Stimulated activated CD8-positive, alpha-beta memory T cell treated with anti-CD3 and anti-CD28 coated beads, Interleukin-7, amount 100 ng/mL, for 24 hours (primary cell): ENCODE measurements around the gene SPINK1.
"Not testable (repeated sequence)": the region's sequence is repeated elsewhere in the genome, so short reads cannot be mapped to it uniquely, and the experiment has no call there.

Experiments
- DNase-seq: peaks from one replicate; pipeline ENCODE4 v3.0.0-alpha.2; 2020; ENCODE audit warnings: low read depth

The SPINK1 gene

GRCh38 chr5:147831465-147831864 lies at the start of gene SPINK1:
Gene SPINK1 (minus strand): TSS chr5:147831671. CDS start chr5:147831577, 94 bp downstream.
- no peak for DNase-seq

GRCh38 chr5:147880487-147880886 lies 49.0 kb upstream of the SPINK1 start:
- DNase-seq: no peak

GRCh38 chr5:147879784-147880183 lies 48.3 kb upstream of the SPINK1 start:
- no peak for DNase-seq

- DNase-seq: no peak
These were observed 46.7 kb upstream of the SPINK1 start, which contains the start of gene SCGB3A2 for GRCh38 chr5:147878066-147878759. Gene SCGB3A2 (plus strand): TSS chr5:147878711. CDS start chr5:147878804, 93 bp downstream.

- DNase-seq: no peak
These were observed 45.2 kb upstream of the SPINK1 start for GRCh38 chr5:147876626-147877025.

- DNase-seq: no peak
These were observed 44.7 kb upstream of the SPINK1 start for GRCh38 chr5:147876141-147876540.

GRCh38 chr5:147874910-147875367 lies 43.5 kb upstream of the SPINK1 start:
- DNase-seq: no peak

GRCh38 chr5:147874118-147874875 lies 42.8 kb upstream of the SPINK1 start:
- DNase-seq: not testable (repeated sequence)

GRCh38 chr5:147872744-147873435 lies 41.4 kb upstream of the SPINK1 start:
- not testable (repeated sequence) for DNase-seq

- DNase-seq: not testable (repeated sequence)
These were observed 40.6 kb upstream of the SPINK1 start for GRCh38 chr5:147871980-147872549.

- DNase-seq: not testable (repeated sequence)
These were observed 38.4 kb upstream of the SPINK1 start for GRCh38 chr5:147869892-147870291.

- no peak for DNase-seq
These were observed 37.6 kb upstream of the SPINK1 start for GRCh38 chr5:147869112-147869511.

GRCh38 chr5:147863454-147864158 lies 32.1 kb upstream of the SPINK1 start:
- no peak for DNase-seq

- no peak for DNase-seq
These were observed 29.2 kb upstream of the SPINK1 start for GRCh38 chr5:147860641-147861025.

- no peak for DNase-seq
These were observed 28.6 kb upstream of the SPINK1 start for GRCh38 chr5:147859962-147860640.

- no peak for DNase-seq
These were observed 27.1 kb upstream of the SPINK1 start for GRCh38 chr5:147858565-147858964.

GRCh38 chr5:147857302-147858129 lies 26.0 kb upstream of the SPINK1 start:
- peak; percentile 7 for DNase-seq

GRCh38 chr5:147856801-147857200 lies 25.3 kb upstream of the SPINK1 start:
- DNase-seq: no peak

- no peak for DNase-seq
These were observed 24.3 kb upstream of the SPINK1 start for GRCh38 chr5:147855774-147856069.
